GM18517 (cell line): Measurements from ENCODE around the gene TRAPPC2L.

Source experiments
- ATAC-seq: cut with Tn5 transposase; IDR thresholded peaks from one replicate; pipeline ENCODE4 v1.9.1; 2021; ENCODE audit warnings: mild to moderate bottlenecking, moderate library complexity; ENCODE audit not compliant: unreplicated experiment

The TRAPPC2L gene

DNA sequence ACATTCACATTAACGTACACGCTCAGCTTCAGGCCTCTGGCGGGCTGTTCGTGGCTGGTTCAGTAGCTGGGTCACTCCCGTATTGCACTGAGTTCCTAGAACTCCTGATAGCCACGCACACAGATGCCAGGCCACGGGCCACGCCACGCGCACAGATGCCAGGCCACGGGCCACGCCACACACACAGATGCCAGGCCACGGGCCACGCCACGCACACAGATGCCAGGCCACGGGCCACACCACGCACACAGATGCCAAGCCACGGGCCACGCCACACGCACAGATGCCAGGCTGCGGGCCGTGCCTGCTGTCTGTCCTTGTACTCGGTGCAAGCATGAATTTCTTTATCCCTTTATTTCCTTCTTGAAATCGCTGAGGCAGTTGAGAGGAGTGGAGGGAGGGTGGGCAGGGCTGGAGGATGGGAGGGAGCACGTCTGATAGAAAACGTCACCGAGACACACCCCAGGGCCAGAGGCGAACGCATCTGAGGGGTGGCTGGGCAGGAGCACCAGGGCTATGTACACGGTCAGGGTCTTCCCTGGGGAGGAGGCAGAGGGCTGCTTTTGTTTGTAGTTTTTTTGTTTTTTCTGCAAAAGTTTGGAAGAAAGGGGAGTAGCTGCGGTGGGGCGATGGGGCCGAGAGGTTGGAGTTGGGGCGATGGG, 18.1 kb downstream of the TRAPPC2L start:
- no peak for ATAC-seq

DNA sequence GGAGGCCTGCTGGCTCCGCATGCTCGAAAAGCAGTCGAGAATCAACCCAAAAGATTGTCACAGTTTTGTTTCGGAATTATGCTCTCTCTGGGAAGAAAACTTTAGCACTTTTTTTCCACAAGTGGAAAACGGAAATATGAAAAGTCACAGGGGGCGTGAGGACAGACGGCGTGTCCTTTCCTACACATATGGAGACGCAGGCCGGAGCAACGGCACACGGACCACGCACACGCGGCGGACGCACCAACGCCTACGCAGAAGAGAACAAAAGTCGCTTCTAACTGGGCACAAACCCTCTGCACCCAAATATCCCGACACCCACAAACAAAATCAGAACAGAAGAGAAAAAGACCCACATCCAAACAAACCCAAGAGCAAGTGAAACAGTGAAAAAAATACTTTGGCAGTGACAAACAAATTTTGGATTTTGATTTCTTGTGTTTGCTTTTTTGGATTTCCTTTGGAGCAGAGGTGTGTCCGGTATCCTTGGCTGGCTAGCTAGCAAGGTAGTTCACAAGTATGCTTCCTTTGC, 18.8 kb downstream of the TRAPPC2L start:
- no peak for ATAC-seq

DNA sequence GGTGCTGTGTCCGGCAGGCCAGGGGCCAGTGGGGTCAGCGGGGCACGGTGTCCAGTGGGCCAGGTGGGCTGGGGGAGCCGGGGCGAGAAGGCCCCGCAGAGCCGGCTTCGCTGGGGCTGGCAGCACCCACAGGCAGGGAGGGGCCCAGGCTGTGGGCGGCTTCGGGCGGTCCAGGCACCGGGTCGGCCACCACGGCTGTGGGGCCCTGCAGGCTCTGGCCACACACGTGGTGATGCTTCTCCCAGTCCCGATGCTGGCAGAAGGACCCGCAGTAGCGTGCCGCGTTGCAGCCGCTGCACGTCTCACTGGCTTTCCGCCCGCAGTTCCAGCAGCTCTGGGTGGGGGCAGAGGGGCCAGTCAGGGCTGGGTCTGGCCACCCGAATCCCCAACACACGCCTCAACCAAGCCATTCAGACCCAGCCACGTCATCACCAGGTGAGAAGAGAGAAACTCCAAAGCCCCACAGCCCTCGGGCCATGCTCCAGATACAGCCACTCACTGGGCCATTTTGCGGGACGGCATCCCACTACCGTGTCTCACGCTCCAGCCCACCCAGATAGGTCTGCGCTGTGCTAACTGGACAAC, 20.1 kb downstream of the TRAPPC2L start:
- no peak for ATAC-seq

DNA sequence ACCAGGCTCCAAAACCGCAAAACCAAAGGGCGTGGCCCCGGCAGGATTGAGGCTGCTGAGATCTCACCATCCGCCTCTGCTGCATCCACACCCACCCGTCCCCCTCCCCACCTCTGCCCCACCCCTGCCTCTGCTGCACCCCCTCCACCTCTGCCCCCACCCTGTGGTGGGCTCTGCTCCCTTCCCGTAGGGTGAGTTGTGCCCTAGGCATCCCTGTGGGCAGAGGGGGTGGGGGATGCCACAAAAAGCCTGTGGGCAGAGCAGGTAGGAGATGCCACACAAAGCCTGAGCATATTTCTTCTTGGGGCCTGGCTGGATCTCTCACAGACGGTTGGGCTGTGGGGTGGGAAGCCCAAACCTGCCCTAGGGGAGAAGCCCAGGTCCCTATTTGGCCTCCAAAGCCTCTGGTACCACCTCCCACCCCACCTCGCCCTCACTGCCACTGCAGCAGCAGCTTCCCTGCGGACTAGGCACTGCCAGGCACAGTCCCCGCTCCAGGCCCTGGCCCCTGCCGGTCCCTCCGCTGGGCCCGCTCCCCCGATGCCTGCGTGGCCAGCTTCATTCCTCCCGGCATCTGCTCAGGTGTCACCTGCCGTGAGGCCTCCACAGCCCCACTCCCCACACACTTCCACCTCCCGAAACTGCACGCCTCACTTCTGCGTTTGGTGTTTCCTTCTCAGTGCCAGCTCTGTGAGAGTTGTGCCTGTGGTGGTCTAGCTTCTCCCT, 20.8 kb downstream of the TRAPPC2L start:
- ATAC-seq, result no peak

GRCh38 chr16:88878356-88878755, 21.4 kb downstream of the TRAPPC2L start:
- ATAC-seq, result no peak

- ATAC-seq, result no peak
Observed at GRCh38 chr16:88878967-88879787, 22.2 kb downstream of the TRAPPC2L start.

DNA sequence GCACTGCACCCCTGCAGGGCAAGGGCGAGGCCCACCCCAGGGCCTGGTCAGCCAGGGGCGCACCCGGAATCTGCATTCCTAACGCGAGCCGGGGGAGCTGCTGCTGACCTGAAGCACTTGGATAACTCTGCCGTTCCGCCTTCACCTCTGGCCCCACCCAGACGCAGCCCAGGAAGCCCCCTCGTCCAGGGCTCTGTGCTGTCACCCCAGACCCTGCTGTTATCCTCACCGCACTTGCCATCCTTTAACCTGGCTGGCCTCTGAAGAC, 22.8 kb downstream of the TRAPPC2L start:
- ATAC-seq, result no peak

DNA sequence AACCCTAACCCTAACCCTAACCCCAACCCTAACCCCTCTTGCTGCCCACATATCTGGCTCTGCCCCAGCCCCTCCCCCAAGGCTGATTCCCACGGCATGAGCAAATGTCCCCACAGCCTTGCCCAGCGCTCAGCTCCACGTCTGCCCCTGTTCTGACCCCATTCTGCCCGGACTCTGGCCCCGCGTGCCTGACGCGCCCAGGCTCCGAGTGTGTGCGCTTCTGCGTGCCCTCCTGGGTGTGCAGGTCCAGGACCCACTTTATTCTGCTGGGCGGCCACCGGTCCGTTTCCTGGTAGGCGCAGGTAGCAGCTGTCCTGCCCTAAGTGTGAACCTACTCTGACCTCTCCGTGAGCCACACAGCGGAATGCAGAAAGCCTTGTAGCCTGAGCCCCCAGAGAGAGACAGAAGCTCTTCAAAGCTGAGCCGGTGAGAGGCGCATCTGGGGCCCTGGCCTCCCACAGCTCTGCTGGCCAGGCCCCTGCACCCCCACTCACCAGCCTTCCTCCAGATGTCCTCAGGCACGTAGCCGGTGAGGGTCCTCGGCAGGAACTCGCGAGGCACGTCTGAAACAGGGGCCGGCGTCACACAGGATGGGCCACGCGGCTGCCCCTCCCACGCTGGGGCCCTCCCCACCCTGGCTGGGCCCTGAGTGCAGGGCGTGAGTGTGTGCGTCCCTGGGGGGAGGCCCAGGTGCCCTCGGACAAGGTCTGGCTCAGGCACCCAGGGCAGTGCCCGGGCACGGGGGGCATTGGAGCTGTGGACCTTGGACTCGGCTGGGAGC, 23.5 kb downstream of the TRAPPC2L start:
- no peak for ATAC-seq

GRCh38 chr16:88881007-88881615, 24.2 kb downstream of the TRAPPC2L start:
- ATAC-seq, result no peak

GRCh38 chr16:88881675-88882357, 24.9 kb downstream of the TRAPPC2L start:
- ATAC-seq, result no peak

DNA sequence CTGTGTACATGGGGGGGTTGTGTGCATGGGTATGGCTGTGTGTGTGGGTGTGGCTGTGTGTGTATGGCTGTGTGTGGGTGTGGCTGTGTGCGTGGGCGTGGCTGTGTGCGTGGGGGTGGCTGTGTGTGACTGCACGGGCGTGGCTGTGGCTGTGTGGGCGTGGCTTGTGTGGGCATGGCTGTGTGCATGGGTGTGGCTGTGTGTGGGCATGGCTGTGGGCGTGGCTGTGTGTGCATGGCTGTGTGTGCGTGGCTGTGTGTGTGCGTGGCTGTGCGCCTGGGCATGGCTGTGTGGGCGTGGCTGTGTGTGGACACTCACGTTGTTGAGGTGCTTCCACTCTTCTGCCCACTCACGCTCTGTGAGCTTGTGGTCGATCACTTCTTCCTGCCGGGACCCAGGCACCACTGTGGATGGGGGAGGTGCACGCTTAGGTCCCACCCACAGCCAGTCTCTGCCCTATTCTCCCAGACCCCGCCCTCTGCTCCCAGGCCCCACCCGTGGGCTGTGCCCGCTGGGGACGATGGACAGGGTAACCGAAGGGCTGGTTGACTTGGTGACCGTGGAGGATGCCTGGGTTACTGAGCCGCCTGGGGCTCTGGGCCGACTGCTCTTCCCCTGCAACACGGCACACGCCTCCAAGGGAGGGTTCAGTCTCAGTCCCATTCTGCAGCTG, 25.6 kb downstream of the TRAPPC2L start:
- ATAC-seq, result no peak

DNA sequence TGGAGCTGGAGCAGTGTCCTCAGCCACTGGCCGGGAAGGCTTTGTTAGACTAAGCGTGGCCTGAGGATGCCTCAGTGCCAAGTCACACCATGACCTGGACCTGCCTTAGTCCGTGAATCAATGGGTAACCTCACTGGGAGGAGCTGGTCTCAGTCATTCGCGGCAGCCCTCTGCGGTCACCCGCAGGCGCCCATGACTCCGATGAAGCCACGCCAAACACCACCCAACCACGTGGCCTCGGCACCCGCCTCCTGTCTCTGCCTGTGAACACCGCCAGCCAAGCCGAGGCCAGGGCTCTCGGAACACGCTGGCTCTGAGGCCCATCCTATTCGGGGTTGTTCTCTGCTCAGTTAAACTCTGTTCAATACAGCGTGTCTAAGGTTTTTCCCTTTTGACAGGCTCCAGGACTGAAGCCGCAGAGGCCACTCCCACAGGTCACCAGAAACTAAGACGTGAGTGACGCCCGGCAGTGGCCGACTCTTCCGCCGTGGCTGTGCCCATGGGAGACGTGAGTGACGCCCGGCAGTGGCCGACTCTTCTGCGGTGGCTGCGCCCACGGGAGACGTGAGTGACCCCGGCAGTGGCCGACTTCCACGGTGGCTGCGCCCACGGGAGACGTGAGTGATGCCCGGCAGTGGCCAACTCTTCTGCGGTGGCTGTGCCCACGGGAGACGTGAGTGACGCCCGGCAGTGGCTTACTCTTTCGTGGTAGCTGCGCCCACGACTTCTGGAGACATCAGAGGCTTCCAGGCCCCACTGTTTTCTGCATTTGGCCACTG, 26.4 kb downstream of the TRAPPC2L start:
- ATAC-seq, result no peak

DNA sequence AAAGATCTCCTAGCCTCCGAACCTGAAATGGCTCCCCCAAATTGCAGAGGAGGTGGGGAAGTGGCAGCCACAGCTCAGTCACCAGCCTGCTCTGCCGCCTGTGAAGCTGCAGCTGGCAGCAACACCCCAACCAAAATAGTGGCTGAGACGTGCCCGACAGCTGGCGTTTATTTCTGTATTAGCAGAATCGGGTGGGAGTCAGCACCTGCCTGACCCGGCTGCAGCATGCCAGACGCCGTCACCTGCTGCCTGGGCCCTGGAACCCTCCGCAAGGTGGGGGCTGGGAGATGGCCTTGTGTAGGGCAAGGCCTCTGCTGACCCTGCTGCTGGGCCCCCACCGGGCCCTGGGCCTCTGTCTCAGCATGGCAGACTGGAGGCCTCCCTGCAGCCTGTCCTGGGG, 27.0 kb downstream of the TRAPPC2L start:
- no peak for ATAC-seq

GRCh38 chr16:88884569-88885271, 27.8 kb downstream of the TRAPPC2L start:
- no peak for ATAC-seq

- no peak for ATAC-seq
Observed at GRCh38 chr16:88885693-88886280, 28.9 kb downstream of the TRAPPC2L start.

GRCh38 chr16:88886420-88886844, 29.5 kb downstream of the TRAPPC2L start:
- no peak for ATAC-seq

GRCh38 chr16:88886845-88887521, 30.1 kb downstream of the TRAPPC2L start:
- no peak for ATAC-seq
